Panc1 (cell line): Measurements from ENCODE around the gene PTPRK.

Experiments
- CTCF ChIP-seq: fragments of 450-650 bp; IDR thresholded peaks from 2 replicates; pipeline ENCODE4 v1.5.1; 2017; ENCODE audit warnings: mild to moderate bottlenecking
- POLR2AphosphoS5 ChIP-seq: IDR thresholded peaks from 2 replicates; pipeline ENCODE4 v1.6.1; 2012; ENCODE audit warnings: mild to moderate bottlenecking, low read depth, low read length, moderate library complexity
- REST ChIP-seq, 2 experiments: IDR thresholded peaks; 2 replicates each; pipeline ENCODE4 v1.6.1; 2011 to 2012; ENCODE audit warnings: low read depth in 2 of 2, control low read depth in 1 of 2, low read length in 1 of 2, mild to moderate bottlenecking in 1 of 2, moderate library complexity in 1 of 2; ENCODE audit not compliant: insufficient read depth in 1 of 2
- SIN3A ChIP-seq: IDR thresholded peaks from 2 replicates; pipeline ENCODE4 v1.6.1; 2012; ENCODE audit warnings: low read depth, mild to moderate bottlenecking, low read length, moderate library complexity, borderline replicate concordance; ENCODE audit not compliant: insufficient read depth
- TCF7L2 ChIP-seq: IDR thresholded peaks from 2 replicates; pipeline ENCODE4 v1.6.1; 2011; ENCODE audit warnings: mild to moderate bottlenecking, low read depth, low read length, inconsistent platforms

GRCh38 chr6:128494440-128494839 is 26.0 kb downstream of the PTPRK start:
- TF ChIP-seq CTCF = no peak
- no peak for TF ChIP-seq POLR2AphosphoS5
- TF ChIP-seq REST (IDR thresholded peaks at IDR 0.05; ENCODE audit: insufficient read depth in 1 of 2, low read depth in 2 of 2, low read length in 1 of 2) = no peak
- no peak for TF ChIP-seq SIN3A
- peak; percentile 49 for TF ChIP-seq TCF7L2
